Body of pancreas (tissue), 4 donors: ENCODE data around the gene TCTN1.

Experiments
- CTCF ChIP-seq, 7 experiments: fragments of 450-650 bp in 4 of 7; fragments of 200-600 bp in 3 of 7; sonication (generic) in 3 of 7; IDR thresholded peaks; one replicate each; pipeline ENCODE4 v1.5.1; 2016 to 2019; ENCODE audit warnings: antibody characterized with exemption in 7 of 7
- POLR2A ChIP-seq, 3 donors: fragments of 450-650 bp; IDR thresholded peaks; one replicate each; pipeline ENCODE4 v1.6.1; 2016; ENCODE audit warnings: antibody characterized with exemption in 3 of 3, mild to moderate bottlenecking in 2 of 3

- no peak for TF ChIP-seq CTCF (IDR thresholded peaks at IDR 0.05)
- TF ChIP-seq POLR2A (IDR thresholded peaks at IDR 0.05): no peak
Observed at GRCh38 chr12:110690127-110690430, 76.2 kb downstream of the TCTN1 start.
